Measurements from ENCODE around the gene PRRG3. TPM values are rescaled to one million over a fixed set of nuclear protein-coding genes. Genes with fewer than 3 reads are reported as not detected.

The PRRG3 gene
- total and polyA plus RNA-seq, 9 donors = 0.34 to 9.2 (median 2.7) TPM

DNA sequence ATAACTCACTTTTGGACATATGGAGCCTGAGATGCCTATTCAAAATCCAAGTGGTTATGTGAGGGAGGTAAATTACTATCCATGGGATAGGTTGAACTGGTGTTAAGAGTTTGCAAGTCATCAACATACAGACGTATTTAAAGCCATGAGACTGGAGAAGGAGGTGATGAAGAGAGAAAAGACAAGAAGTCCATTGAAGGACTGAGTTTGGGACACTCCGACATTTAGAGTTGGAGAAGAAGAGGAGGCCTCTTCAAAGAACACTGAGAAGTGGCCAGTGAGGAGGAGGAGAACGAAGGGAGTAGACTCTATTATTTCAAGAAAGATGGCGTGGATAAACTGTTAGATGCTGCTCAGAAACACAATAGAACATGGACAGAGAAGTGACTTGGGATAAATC is 39.2 kb downstream of the PRRG3 start, which contains the start of gene CNGA2:
Gene CNGA2, plus strand, starts transcription at position 301 of the 400 bp plus-strand sequence. CDS start 3,738 bp downstream, outside the sequence.
- Histone ChIP-seq H3K27me3 (no peaks in the 10 kb centered on the region), H3K27ac (no peak within 1 kb of the TSS), H3K9me3 (no peaks in the 10 kb centered on the region), H3K4me1 (ENCODE audit: insufficient read depth) (no peaks in the 10 kb centered on the region), H3K36me3 (no peaks in the 10 kb centered on the region), H3K4me3 (no peak within 1 kb of the TSS)
- 53 to 64% (median 61%) methylated on average over 4 of the region's 4 CpGs for WGBS, 3 donors
- intact Hi-C loops (cut with DNase I) = no loop called here
- DNase-seq = no peak
- no peak for TF ChIP-seq EP300 (IDR thresholded peaks at IDR 0.05)
- TF ChIP-seq, protein P1, sequence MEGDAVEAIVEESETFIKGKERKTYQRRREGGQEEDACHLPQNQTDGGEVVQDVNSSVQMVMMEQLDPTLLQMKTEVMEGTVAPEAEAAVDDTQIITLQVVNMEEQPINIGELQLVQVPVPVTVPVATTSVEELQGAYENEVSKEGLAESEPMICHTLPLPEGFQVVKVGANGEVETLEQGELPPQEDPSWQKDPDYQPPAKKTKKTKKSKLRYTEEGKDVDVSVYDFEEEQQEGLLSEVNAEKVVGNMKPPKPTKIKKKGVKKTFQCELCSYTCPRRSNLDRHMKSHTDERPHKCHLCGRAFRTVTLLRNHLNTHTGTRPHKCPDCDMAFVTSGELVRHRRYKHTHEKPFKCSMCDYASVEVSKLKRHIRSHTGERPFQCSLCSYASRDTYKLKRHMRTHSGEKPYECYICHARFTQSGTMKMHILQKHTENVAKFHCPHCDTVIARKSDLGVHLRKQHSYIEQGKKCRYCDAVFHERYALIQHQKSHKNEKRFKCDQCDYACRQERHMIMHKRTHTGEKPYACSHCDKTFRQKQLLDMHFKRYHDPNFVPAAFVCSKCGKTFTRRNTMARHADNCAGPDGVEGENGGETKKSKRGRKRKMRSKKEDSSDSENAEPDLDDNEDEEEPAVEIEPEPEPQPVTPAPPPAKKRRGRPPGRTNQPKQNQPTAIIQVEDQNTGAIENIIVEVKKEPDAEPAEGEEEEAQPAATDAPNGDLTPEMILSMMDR (IDR thresholded peaks at IDR 0.05) = no peak
- TF ChIP-seq POLR2A (IDR thresholded peaks at IDR 0.05) = no peak

DNA sequence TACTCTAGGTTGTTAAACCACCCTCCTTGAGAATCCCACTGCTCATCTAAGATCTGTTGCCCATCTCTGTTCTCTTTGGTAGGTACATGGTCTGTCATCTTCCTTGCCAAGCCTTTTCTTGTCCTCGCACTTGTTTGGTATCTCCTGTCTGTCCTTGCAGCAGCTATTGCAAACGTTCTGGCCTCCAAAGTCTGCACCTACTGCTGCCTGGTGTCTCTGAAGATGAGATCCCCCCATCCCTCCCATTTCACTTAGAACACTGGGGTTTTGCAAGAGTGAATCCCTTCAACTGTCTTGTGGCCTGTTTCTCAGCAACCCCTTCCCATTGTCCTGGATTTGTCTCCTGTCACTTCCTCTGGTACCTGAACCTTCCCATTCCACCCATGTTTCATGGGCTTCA is 40.0 kb downstream of the PRRG3 start:
- WGBS, 3 donors = 44 to 60% (median 45%) methylated on average over 2 of the region's 2 CpGs
- no peak for DNase-seq
- Histone ChIP-seq H3K4me1 (ENCODE audit: insufficient read depth) (no peaks in the 10 kb centered on the region), H3K36me3 (no peaks in the 10 kb centered on the region), H3K9me3 (no peaks in the 10 kb centered on the region), H3K27ac (no peak overlapping the region), H3K4me3 (no peak overlapping the region), H3K27me3 (no peaks in the 10 kb centered on the region)
- intact Hi-C loops (cut with DNase I) = no loop called here
- TF ChIP-seq POLR2A (IDR thresholded peaks at IDR 0.05) (no peak), EP300 (IDR thresholded peaks at IDR 0.05) (no peak)
- TF ChIP-seq, protein P1 (IDR thresholded peaks at IDR 0.05) = no peak

DNA sequence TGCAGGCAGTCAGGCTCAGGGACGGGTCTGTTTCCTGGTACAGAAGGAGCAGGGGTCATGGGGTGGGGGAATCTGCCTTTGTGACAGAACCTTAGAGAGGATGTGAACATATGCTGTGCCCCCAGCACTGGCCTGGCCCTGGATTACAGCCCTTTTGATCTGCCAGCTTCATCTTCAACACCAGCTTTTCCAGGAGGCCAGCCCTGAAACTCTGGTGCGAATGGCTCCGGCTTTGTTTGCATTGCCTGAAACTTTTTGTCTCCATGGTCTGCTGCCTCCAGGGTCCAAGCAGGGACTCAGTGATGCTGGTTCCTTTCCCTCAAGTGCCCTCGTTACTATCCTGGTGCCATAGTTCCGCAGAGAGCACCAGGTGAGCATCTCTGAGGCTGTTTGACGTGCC is 41.4 kb downstream of the PRRG3 start:
- TF ChIP-seq POLR2A (IDR thresholded peaks at IDR 0.05) (no peak), EP300 (IDR thresholded peaks at IDR 0.05) (no peak)
- TF ChIP-seq, protein P1 (IDR thresholded peaks at IDR 0.05) = no peak
- no peak overlapping the region for H3K27ac ChIP-seq
- H3K4me3 ChIP-seq = no peak overlapping the region
- intact Hi-C loops (cut with DNase I) = no loop called here
- WGBS, 3 donors = 71 to 75% (median 72%) methylated on average over 6 of the region's 6 CpGs
- no peaks in the 10 kb centered on the region for H3K9me3 ChIP-seq
- no peak for DNase-seq
- no peaks in the 10 kb centered on the region for H3K27me3 ChIP-seq
- no peaks in the 10 kb centered on the region for H3K36me3 ChIP-seq
- no peaks in the 10 kb centered on the region for H3K4me1 ChIP-seq (ENCODE audit: insufficient read depth)

DNA sequence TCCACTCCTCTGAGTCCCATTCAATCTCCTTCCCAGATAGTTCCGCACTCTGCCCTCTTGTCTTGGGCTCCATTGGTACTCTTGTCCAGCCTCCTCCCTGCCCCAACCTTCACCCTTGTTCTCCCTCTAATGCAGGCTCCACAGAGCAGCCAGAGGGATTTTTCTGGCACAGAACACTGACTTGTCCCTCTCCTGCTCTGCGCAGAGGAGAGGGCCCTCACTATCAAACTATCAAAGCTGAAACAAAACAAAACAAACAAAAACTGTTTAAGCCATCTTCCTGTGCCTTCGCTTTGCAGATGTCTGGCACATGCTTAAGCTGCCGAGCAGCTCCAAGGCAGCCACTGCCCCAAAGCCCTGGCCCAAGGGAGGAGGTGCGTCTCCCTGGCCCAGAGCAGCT is 42.2 kb downstream of the PRRG3 start:
- no peak overlapping the region for H3K4me3 ChIP-seq
- no peaks in the 10 kb centered on the region for H3K4me1 ChIP-seq (ENCODE audit: insufficient read depth)
- no peaks in the 10 kb centered on the region for H3K27me3 ChIP-seq
- intact Hi-C loops (cut with DNase I) = no loop called here
- no peak overlapping the region for H3K27ac ChIP-seq
- DNase-seq = peak in 1 of 5 donors; percentile 0
- H3K36me3 ChIP-seq = no peaks in the 10 kb centered on the region
- TF ChIP-seq EP300 (IDR thresholded peaks at IDR 0.05) = no peak
- no peak for TF ChIP-seq POLR2A (IDR thresholded peaks at IDR 0.05)
- TF ChIP-seq, protein P1 (IDR thresholded peaks at IDR 0.05) = no peak
- WGBS, 3 donors = 49 to 53% (median 50%) methylated on average over 5 of the region's 5 CpGs
- no peaks in the 10 kb centered on the region for H3K9me3 ChIP-seq

All from ovary (tissue), 9 donors.